ENCODE results near the gene RABAC1. TPM values are rescaled to one million over a fixed set of nuclear protein-coding genes. Genes with fewer than 3 reads are reported as not detected.

RABAC1 gene
- total and polyA plus RNA-seq, 2 of the 13 experiments (the other 11 are each of a cell fraction or from before 2014, with no cell fraction given): 37.4 to 74.0 TPM

GRCh38 chr19:41951686-41952172 lies 7.4 kb downstream of the RABAC1 start (continued):
- TF ChIP-seq, protein P1, sequence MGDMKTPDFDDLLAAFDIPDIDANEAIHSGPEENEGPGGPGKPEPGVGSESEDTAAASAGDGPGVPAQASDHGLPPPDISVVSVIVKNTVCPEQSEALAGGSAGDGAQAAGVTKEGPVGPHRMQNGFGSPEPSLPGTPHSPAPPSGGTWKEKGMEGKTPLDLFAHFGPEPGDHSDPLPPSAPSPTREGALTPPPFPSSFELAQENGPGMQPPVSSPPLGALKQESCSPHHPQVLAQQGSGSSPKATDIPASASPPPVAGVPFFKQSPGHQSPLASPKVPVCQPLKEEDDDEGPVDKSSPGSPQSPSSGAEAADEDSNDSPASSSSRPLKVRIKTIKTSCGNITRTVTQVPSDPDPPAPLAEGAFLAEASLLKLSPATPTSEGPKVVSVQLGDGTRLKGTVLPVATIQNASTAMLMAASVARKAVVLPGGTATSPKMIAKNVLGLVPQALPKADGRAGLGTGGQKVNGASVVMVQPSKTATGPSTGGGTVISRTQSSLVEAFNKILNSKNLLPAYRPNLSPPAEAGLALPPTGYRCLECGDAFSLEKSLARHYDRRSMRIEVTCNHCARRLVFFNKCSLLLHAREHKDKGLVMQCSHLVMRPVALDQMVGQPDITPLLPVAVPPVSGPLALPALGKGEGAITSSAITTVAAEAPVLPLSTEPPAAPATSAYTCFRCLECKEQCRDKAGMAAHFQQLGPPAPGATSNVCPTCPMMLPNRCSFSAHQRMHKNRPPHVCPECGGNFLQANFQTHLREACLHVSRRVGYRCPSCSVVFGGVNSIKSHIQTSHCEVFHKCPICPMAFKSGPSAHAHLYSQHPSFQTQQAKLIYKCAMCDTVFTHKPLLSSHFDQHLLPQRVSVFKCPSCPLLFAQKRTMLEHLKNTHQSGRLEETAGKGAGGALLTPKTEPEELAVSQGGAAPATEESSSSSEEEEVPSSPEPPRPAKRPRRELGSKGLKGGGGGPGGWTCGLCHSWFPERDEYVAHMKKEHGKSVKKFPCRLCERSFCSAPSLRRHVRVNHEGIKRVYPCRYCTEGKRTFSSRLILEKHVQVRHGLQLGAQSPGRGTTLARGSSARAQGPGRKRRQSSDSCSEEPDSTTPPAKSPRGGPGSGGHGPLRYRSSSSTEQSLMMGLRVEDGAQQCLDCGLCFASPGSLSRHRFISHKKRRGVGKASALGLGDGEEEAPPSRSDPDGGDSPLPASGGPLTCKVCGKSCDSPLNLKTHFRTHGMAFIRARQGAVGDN (CRISPR knock-in tag; IDR thresholded peaks at IDR 0.05): peak; percentile 23
- TF ChIP-seq STAT5B (CRISPR knock-in tag; IDR thresholded peaks at IDR 0.05): no peak
- no peak for TF ChIP-seq ZNF354B (CRISPR knock-in tag; IDR thresholded peaks at IDR 0.05)
- TF ChIP-seq ZFAT (CRISPR knock-in tag; conservative IDR thresholded peaks at IDR 0.05): no peak
- TF ChIP-seq ERF (CRISPR knock-in tag; IDR thresholded peaks at IDR 0.05): no peak
- 0 out of 2 replicates have a peak, but pooled peaks have one; percentile 34 for TF ChIP-seq ZNF572 (CRISPR knock-in tag; IDR thresholded peaks at IDR 0.05)
- TF ChIP-seq HOXA7 (CRISPR knock-in tag; IDR thresholded peaks at IDR 0.05): no peak
- TF ChIP-seq ARNTL (CRISPR knock-in tag; IDR thresholded peaks at IDR 0.05): no peak
- TF ChIP-seq, protein P2, sequence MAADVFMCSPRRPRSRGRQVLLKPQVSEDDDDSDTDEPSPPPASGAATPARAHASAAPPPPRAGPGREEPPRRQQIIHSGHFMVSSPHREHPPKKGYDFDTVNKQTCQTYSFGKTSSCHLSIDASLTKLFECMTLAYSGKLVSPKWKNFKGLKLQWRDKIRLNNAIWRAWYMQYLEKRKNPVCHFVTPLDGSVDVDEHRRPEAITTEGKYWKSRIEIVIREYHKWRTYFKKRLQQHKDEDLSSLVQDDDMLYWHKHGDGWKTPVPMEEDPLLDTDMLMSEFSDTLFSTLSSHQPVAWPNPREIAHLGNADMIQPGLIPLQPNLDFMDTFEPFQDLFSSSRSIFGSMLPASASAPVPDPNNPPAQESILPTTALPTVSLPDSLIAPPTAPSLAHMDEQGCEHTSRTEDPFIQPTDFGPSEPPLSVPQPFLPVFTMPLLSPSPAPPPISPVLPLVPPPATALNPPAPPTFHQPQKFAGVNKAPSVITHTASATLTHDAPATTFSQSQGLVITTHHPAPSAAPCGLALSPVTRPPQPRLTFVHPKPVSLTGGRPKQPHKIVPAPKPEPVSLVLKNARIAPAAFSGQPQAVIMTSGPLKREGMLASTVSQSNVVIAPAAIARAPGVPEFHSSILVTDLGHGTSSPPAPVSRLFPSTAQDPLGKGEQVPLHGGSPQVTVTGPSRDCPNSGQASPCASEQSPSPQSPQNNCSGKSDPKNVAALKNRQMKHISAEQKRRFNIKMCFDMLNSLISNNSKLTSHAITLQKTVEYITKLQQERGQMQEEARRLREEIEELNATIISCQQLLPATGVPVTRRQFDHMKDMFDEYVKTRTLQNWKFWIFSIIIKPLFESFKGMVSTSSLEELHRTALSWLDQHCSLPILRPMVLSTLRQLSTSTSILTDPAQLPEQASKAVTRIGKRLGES (CRISPR knock-in tag; IDR thresholded peaks at IDR 0.05; ENCODE audit: borderline replicate concordance): no peak
- no peak for TF ChIP-seq ATRX (CRISPR knock-in tag; IDR thresholded peaks at IDR 0.05; ENCODE audit: borderline replicate concordance)
- no peak for TF ChIP-seq ZNF605 (CRISPR knock-in tag; IDR thresholded peaks at IDR 0.05)
- no peak for TF ChIP-seq KMT2A (CRISPR knock-in tag; IDR thresholded peaks at IDR 0.05)
- no peak for TF ChIP-seq ZNF639 (CRISPR knock-in tag; conservative IDR thresholded peaks at IDR 0.05)
- TF ChIP-seq POLR2G (IDR thresholded peaks at IDR 0.05; ENCODE audit: low read depth, low read length): no peak
- no peak for TF ChIP-seq ARID4A (CRISPR knock-in tag; IDR thresholded peaks at IDR 0.05; ENCODE audit: borderline replicate concordance)

All from HepG2 (cell line).